DMS53 treated with DMSO at 0.1 percent for 48 hours (cell line): ENCODE data around the gene FCMR.
A peak's percentile ranks its signal among the peaks of the same experiment; 100 is the strongest.

Experiments
- DNase-seq: peaks from one replicate; lab custom pipeline; 2025; ENCODE audit not compliant: unreplicated experiment; lab: John Stamatoyannopoulos, UW

FCMR gene, protein sequence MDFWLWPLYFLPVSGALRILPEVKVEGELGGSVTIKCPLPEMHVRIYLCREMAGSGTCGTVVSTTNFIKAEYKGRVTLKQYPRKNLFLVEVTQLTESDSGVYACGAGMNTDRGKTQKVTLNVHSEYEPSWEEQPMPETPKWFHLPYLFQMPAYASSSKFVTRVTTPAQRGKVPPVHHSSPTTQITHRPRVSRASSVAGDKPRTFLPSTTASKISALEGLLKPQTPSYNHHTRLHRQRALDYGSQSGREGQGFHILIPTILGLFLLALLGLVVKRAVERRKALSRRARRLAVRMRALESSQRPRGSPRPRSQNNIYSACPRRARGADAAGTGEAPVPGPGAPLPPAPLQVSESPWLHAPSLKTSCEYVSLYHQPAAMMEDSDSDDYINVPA

DNA sequence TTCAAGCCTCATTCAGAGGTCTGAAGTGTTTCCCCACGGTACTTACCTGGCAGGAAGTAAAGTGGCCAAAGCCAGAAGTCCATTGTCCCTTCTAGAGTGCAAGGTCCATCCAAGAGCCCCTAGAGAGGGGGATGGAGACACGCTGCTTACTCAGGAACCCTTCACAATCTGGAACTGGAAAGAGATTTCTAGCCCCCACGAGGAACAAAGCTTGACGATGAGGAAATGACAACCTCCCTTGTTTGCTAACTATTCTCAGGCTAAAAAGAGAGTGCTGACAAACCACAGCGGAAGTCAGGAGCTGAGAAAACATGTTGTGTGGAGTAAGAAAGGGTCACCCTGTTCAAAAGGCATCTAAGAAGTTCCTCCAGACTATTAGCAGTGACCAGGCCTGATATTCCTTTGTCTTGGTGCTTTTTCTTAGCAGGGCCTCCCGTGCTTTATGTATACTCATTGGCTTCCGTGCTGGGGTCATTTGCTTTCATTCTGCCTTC lies at the start of gene FCMR:
Gene FCMR, minus strand, starts transcription at position 170 of the 494 bp plus-strand sequence. Its CDS starts 87 bp downstream, at position 83.
- DNase-seq, result peak; percentile 73

DNA sequence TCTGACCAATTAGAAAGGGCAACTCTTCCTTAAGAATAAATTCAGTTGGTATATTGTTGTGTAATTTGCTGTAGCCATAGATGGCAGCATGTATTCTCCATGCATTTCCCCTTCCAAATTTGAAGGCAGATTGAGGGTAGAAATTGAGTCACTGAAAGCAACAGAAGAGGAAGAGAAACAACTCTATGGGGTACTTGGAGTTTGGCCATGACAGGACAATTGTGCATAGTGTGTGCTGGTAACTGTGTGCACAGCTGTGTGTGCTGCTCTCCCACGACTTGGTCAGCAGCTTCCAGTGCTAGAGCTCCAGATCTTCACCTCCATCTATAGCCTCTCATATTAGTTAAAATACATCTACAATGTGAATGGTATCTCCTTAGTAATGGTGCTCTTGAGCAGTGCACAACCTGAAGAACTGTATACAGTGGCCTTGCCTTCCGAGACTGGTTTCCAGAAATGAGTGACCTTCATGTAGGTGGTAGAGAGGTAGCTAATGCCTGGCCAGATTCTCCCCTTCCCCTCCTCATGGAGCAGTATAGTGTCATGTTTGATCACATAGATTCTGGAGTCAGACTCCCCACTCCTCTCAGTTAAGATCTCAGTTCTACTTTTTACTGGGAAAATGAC lies 49.4 kb upstream of the FCMR start:
- DNase-seq, result no peak

DNA sequence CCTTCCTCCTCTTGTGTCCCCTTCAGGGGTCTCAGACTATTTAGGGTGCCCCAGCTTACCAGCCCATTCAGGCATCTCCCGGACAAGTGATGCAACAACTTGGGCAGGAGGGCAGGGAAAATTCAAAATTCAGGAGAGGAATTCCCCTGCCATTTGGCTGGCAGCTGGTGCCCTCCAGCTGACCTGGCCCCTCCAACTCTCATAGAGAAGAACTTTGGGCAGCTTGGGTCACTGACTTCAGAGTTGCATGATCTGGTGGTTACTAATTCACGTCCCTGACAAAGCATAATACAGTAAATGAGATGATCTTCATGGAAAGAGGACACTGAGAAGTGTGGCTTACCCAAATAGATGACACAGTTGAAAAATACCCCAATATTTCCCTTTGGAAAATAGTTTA lies 48.7 kb upstream of the FCMR start, which contains the start of gene FCAMR:
Gene FCAMR, minus strand, starts transcription at position 15 of the 400 bp plus-strand sequence. CDS start 335 bp downstream, outside the sequence.
- no peak for DNase-seq

DNA sequence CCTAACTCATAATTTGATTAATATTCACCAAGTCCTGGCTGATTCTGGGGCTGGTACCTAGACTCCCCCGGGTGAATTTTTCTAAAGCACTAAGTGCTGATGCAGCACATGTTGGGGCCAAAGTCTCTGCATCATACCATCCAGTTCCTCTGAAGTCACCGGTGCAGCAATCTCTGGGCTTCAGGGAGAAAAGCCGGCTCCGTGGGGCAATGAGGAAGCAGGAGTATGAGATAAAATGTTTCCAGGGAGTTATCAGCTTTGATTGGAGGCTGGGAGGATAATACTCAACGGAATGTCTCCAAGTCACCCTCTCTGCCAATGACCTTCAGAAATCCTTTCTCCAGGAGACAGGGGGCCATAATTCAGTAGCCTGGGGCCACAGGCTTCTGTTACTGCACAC lies 47.3 kb upstream of the FCMR start:
- DNase-seq, result no peak

DNA sequence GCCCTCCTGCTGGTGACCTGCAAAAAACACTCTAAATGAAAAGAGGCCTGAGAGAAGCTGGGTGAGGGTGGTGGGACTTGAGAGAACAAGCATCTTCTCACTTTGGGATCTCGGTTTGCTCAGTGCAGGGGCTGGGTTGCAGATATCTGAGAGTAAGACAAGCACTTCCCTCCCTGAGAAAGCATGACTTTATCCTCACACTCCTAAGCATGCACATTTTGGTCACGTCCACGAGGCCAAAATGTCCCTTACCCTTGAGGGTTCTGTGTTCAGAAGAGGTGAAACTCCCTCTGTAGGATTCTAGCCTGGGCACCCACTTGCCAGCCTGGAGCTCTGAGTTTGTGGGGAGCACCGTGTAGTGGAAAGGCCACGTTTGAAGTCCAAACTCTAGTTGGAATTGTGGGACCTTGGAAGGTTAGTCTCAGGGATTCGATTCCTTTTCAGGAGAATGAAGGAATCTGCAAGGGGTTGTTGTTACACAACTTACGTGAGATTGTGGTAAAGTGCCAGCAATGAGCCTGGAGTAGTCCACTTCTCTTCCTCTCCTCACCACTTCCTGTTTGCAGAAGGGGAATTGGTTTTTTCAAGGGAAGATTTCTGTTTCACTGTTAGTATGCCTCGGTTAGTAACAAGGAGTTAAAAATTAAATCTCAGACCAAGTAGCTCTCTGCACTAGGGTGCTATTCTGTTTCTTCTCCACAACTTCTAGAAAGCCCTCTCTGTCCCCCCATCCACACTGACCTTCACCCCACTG lies 45.5 kb upstream of the FCMR start:
- DNase-seq, result no peak

DNA sequence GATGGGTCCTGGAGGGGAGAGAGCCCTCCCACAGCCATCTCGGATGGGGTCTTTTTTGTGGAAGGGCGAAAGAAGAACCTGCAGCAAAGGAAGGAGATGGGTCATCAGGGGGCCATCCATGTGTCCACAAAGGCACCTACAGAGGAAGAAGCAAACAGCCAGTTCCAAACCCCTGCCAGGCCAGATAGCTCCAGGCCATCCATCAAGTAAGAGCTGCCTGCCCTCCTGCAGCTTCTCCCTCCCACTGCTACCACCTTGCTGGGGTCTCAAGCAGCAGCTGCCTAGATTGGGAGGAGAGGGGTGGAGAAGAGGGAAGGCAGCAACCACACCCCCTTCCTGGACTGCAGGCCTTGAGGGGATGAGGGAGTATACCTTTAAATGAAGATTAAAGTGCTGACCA lies 44.0 kb upstream of the FCMR start:
- DNase-seq, result no peak

DNA sequence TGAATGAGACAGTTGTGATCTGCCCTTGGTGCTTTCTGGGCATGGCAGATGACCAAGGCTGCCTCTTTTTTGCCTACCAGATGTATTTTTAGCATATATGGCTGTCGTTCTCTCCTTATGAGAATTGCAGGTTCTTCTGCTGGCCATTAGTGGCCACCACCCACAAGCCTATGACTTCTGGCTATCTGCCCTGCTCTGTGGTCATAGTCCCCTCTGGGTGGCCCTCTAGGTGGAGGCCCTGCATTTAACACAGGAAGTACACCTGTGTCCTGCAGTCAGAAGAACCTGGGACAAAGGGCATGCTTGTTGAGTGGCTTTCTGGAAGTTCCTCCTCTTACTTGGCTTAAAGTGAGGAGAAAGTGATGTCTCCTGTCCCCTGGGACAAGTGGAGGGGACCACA lies 42.0 kb upstream of the FCMR start:
- DNase-seq, result no peak

DNA sequence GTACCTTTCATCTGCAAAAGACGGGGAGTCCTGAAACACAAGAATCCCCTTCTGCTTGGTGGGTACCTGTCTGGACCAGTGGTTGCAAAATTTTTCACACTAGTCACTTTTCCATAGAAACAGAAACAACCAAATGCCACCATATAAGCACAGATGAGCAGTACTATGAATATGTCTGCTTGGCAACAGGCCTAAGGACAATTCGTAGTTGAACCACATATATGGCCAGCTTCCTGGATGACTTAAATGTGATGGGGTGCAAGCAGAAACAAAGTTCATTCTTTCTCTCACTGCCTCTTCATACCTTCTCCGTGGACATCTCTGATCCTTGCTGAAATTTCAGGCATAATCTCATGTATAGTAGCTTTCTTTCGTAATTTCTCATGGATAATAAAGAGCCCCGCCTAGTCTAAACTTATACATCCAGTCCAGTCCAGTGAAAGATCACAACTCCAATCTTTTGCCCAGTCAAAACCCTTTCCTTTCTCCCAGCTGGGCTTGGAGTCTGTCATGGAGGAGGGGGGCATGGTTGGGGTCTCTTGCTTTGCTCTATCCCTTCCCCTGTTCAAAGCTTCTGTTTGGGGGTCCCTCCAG lies 41.5 kb upstream of the FCMR start:
- no peak for DNase-seq

DNA sequence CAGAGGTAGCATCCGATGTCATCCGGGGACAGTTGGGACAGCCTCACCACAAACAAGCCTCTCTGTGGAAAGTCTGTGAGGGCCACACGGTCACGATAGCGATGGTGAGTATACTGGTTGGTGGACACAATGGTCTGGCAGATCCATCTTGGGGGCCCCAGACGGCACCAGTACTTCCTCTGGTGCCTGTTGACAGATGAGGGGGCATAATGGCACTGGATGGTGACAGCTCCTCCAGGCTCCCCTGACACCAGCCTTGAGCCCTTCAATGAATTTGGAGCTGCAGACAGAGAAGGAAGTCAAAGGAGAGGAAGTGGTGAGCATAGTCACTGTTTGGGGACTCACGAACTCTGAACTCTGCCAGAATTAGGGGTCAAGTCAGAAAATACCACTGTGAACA lies 40.5 kb upstream of the FCMR start:
- no peak for DNase-seq

DNA sequence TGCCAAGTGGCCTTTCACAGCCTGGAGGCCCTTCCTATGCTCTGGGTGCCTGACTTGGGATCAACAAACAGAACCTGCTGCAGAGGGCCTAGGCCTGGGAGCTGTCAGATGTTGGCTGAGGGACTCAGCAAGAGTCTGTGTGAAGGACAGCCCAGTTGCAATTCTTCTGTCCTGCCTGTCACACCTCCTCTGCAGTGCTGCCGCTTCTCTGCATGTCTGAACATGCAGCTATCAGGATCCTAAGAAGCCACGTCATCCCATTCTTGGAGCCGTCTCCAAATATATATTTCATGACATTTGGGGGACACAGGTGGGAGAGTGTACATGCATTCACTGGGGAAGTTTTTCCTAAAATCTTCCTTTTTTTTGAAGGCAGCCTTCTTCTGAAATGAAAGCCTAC lies 39.9 kb upstream of the FCMR start:
- DNase-seq, result no peak

DNA sequence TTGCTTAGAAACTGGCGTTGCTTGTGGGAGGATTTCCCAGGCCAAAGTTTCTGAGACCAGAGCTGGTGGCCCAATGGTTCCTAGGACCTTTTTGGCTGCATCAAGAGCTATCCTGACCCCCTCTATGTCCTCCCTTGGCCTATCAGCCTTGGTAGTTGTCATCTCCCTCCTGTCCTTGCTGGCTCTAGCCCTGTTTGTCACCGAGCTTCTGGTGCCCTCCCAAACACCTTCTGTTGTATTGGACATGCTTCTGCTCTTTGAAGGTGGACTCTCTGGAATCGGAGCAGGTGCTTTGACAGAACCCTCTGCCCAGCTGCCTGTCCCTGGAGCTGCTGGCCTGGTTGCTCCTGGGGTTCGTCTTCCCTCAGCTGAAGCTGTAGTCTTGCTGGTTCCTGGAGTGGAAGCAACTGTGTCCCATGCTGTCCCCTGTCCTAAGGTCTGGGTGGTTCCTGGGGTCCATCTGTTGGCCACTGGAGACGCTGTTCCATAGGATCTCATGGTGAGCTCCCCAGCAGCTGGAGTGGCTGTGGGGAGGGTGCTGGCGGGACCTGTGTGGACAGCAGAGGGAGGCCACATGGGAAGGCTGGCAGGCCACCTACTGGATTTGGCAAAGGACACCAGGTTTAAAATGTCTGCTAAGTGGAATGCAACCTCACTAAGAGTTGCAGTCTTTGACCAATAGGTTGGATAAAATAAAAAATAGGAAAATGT lies 39.1 kb upstream of the FCMR start:
- no peak for DNase-seq

DNA sequence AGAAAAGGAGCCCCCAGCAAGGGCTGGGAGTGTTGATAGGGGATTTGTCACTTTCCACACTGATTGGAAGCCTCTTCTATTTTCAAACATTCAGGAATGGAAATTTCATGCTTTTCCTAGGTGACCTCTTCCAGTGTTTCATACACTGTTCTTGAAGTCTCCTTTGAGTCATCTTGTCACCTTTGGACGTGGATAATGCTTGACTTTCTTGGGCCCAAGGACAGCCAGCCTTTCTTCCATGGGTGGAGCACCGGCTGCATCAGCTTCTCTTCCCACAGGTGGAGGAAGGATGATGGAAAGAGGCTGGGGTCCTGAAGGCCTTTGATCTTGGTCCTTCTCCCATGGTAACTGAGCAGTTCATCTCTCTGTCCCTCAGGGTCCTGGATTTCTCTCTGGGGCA lies 36.4 kb upstream of the FCMR start:
- no peak for DNase-seq

DNA sequence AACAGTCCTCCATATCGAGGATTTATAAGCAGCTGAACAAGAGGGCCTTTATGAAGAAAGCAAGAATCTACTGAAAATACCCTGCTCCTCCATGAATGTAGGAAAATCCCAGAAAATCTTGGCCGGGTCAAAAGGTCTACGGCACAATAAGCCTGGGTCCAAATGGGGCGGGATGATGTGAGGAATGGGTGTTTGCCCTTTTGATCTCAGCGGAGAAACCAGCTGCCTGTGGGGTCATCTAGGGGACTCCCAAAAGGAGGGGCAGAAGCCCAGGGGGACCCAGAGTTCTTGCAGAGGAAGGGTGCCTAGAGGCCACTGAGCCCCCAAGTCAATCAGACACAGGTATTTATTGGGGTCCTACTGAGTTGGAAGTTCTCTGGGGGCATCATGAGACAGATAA lies 35.9 kb upstream of the FCMR start:
- DNase-seq, result no peak

DNA sequence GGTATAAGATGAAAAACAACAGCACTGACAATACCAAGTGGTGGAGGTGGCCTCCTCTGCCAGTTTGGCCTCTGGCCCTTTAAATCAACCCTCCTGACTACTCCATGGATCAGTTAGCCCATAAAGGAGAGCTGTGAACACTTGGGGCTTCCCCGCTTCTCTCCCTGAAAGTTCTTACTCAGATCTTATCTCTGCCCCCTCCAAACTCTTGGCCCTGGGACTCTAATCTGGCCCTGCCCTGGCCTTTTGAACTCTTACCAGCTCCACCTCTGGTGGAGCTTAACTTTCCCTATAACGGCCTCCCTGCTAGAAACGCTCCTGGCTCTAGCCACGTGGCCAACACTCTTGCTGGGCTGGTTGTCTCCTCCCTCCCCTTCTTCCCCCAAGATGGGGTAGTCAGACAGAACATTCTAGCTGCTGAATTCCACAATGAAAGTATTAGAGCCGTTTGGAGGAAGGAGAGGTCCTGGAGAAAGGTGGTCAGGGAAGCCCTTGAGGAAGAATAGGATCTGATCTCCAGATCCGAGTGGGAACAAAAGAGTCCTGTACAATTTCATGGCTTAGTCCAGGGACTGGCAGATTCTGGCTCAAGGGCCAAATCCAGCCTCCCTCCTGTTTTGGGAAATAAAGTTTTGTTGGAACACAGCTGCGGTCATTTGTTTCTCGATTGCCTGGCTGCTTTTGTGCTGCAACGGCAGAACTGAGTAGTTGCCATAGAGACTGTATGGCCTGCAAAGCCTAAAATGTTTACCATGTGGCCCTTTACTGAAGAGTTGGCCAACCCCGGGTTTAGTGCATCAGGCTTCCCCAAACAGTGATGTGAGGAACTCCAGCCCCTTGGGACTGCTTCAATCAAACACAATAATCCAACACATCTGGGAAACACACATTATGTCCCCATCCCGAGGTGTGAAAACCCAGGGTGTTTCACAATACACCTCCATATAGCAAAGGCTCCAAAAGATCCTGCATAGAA lies 34.0 kb upstream of the FCMR start:
- DNase-seq, result no peak

DNA sequence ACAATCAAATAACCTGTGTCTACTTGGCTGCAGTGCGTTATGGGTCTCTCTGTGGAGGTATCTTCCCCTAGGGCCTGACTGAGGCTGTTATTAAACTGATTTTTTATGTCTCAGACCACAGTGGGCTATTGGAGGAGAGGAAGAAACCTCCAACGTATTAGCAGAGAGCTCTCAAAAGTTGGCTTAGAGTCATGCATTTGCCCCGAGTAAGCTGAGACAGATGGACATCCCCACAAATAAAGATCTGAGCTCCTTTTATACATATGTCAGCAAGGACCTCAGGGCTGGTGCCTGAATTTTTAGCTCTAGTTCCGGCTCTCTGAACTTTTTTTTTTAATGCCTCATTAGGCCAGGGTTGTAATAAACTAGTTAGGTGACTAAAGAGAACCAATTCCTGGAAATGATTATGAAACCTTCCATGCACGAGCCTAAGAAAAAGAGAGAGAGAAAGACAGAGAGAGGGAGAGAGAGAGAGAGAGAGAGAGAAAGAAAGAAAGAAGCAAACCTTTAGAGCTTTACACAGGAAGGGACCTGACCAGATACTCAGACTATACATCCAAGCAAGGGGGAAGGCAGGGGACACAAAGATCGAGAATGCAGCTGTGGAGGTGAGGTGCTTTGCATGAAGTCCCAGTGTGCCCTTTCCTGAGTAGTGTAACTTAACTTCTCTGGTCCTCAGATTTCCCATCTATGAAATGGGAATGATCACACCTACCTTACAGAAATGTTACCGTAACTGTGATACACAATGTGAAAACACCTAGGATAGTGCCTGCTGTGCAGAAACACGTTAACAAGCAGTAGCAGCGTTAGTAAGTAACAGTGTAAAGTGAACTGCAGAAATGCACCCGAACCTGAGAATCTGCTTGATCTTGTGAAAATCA lies 33.0 kb upstream of the FCMR start:
- DNase-seq, result no peak

DNA sequence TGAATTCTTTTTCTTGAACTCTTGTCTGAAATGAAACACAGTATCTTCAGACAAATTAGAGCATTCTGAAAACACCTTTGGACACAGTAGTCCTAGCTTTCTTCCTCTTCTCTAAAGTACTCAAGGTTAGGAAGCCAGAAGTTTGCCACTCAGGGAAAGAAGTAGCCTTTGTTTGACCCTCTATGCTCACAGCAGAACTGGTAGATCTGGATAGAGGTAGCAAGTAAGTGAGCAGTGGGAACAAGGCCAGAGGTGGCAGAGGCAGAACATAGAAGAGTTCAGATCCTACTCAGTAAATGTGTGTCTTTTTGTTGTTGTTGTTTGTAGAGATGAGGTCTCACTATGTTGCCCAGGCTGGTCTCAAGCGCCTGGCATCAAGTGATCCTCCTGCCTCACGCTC lies 31.9 kb upstream of the FCMR start:
- DNase-seq, result no peak

DNA sequence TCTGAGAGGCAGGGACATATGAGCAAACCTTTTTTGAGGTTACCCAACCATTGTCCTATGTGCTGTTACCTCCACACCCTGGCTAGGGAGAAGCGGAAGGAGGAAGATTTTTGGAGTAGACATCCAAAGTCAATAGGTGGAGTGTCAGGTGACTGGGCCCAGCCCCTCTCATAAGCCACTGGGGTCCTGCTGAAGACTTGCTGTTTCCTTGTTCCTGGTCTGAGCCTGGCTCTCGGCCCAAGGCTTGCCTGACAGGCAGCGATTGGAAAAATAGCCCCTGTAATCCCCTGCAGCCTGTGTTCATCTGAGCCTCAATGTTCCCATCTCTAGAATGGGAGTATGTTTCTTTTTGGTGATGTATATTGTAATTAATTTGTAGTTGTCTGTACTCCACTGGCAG lies 31.4 kb upstream of the FCMR start:
- no peak for DNase-seq

DNA sequence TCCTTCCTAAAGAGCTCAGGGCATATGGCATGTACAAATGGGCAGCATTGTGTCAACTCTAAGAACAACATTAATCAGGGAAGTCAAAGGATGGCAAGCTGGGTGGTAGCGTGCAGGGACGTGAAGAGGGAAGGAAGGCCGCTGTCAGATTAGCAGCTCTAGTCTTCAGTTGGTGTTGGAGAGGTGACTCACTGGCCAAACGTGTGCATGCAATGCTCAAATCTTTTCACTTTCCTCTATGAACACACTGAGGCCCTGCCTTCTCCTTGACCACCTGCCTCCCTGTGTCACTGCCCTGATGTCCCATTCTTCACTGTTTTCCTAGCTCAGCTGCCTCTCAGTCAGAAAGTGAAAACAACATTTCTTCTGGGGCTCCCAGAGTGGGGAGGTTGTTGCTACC lies 30.4 kb upstream of the FCMR start:
- peak; percentile 88 for DNase-seq
